GM21737 (cell line): ENCODE measurements around the gene ALG6.
A peak's percentile ranks its signal among the peaks of the same experiment; 100 is the strongest.

ENCODE experiments used
- ATAC-seq: cut with Tn5 transposase; IDR thresholded peaks from one replicate; pipeline ENCODE4 v1.9.1; 2021; ENCODE audit warnings: mild to moderate bottlenecking, moderate library complexity; ENCODE audit not compliant: unreplicated experiment

The ALG6 gene

GRCh38 chr1:63367215-63368103 lies at the start of gene ALG6:
TSS of gene ALG6 (plus strand) at chr1:63367627. CDS start at chr1:63370978, 3,351 bp downstream.
- peak; percentile 97 for ATAC-seq

GRCh38 chr1:63317817-63318152 lies 49.6 kb upstream of the ALG6 start:
- no peak for ATAC-seq

- ATAC-seq: no peak
Measured at GRCh38 chr1:63318201-63318979, 49.0 kb upstream of the ALG6 start.

- ATAC-seq: no peak
Measured at GRCh38 chr1:63319046-63320021, 48.1 kb upstream of the ALG6 start.

- ATAC-seq: no peak
Measured at GRCh38 chr1:63320022-63320721, 47.3 kb upstream of the ALG6 start.

- no peak for ATAC-seq
Measured at GRCh38 chr1:63321066-63321784, 46.2 kb upstream of the ALG6 start.

GRCh38 chr1:63321785-63322113 lies 45.7 kb upstream of the ALG6 start:
- ATAC-seq: no peak

GRCh38 chr1:63322114-63322943 lies 45.1 kb upstream of the ALG6 start, which contains the start of gene FOXD3:
TSS of gene FOXD3 (plus strand) at chr1:63322567. CDS start at chr1:63323059, 492 bp downstream.
- no peak for ATAC-seq

GRCh38 chr1:63322944-63323864 lies 44.2 kb upstream of the ALG6 start:
- no peak for ATAC-seq

GRCh38 chr1:63323865-63324778 lies 43.3 kb upstream of the ALG6 start:
- no peak for ATAC-seq

- no peak for ATAC-seq
Measured at GRCh38 chr1:63324779-63325119, 42.7 kb upstream of the ALG6 start.

GRCh38 chr1:63325279-63325985 lies 42.0 kb upstream of the ALG6 start:
- no peak for ATAC-seq

- no peak for ATAC-seq
Measured at GRCh38 chr1:63326106-63326472, 41.3 kb upstream of the ALG6 start.

- no peak for ATAC-seq
Measured at GRCh38 chr1:63326473-63327380, 40.7 kb upstream of the ALG6 start.

- ATAC-seq: peak; percentile 52
Measured at GRCh38 chr1:63327417-63328054, 39.9 kb upstream of the ALG6 start.
